Amniotic stem cell (primary cell): ENCODE results near the gene GPR42.

Experiments used
- DNase-seq: peaks from one replicate; lab custom pipeline; 2025; lab: John Stamatoyannopoulos, UW

GPR42 gene, protein sequence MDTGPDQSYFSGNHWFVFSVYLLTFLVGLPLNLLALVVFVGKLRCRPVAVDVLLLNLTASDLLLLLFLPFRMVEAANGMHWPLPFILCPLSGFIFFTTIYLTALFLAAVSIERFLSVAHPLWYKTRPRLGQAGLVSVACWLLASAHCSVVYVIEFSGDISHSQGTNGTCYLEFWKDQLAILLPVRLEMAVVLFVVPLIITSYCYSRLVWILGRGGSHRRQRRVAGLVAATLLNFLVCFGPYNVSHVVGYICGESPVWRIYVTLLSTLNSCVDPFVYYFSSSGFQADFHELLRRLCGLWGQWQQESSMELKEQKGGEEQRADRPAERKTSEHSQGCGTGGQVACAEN

DNA sequence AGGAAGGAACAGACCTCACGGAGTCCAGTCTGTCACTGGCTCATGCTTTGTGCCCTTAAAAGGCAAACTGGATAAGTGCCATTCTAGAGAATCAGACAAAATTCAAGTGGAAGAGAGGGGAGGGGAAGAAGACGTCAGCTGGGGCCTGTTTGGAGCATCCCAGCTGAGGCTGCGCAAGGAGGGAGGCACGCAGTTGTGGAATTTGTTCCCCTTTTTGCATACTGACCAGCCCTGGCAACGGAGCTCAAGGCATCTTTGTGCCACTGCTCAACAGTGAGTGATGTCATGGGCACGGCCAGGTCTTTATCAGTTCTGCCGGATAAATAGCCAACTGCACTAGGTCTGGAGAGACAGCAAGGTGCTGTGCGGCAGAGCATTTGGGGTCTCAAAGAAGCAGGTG, at the start of gene GPR42:
Gene GPR42, plus strand, starts transcription at position 347 of the 400 bp plus-strand sequence. CDS start 292 bp downstream, outside the sequence.
- DNase-seq, result no peak

DNA sequence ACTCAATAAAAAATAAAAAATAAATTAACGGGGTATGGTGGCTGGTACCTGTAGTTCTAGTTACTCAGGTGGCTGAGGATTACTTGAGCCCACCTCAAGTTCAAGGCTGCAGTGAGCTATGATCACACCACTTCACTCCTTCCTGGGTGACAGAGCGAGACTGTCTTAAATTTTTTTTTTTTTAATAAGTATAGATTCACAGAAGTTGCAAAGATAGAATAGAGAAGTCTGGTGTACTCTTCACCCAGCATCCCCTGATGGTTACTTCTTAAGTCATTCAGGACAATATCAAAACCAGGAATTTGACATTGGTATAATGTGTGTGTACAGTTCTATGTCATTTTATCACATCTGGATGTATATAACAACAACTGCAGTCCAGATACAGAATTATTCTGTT, 49.6 kb upstream of the GPR42 start:
- no peak for DNase-seq

DNA sequence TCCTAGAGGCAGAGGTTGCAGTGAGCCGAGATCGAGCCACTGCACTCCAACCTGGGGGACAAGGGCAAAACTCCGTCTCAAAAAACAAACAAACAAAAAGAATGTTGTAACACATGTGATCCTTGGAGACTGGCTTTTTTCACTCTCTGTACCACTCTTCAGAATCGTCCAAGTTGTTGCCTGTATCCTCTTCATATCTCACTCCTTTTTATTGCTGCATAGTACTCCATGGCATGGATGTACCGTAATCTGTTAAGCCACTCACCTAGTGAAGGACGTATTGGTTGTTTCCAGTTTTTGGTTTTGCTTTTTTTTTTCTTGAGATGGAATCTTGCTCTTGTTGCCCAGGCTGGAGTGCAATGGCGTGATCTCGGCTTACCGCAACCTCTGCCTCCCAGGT, 48.9 kb upstream of the GPR42 start:
- DNase-seq, result no peak

DNA sequence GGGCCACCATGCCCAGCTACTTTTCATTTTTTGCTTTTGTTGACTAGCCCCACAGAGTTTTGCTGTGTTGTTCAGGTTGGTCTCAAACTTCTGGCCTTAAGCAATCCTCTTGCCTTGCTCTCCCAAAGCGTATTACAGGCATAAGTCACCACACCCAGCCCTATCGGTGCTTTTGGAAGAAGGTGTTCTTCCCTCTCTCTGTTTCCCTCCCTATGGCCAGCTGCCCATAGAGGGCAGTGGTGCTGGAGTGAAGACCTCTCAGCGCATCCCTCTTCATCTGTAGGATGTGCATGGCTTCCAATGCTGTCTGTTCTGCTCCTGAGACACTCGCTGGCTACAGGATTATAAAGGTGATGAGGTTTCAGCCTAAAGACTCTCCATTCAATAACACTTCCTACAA, 43.2 kb upstream of the GPR42 start:
- DNase-seq, result no peak

DNA sequence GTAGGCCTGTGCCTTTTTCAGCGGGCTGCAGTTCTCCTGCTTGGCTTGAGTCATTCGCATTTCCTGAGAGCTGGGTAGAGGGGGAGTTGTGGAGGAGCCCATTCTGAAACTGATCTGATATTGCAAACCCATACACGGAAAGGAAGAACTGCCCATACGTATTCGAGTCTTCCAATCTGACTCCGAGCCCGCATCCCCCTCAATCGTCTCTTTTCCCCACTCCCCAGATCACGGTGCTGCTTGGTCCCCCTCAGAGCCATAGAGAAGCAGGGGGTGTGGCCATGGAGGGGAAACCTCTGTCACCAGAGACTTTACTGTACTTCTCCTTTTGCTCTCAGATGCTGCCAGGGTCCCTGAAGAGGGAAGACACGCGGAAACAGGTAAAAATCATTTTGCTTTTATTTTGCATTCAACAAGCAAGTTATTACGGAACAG, 42.0 kb upstream of the GPR42 start, which contains the start of gene CD22:
Gene CD22, plus strand, starts transcription at position 337 of the 435 bp plus-strand sequence. CDS start 2,854 bp downstream, outside the sequence.
- DNase-seq, result no peak

DNA sequence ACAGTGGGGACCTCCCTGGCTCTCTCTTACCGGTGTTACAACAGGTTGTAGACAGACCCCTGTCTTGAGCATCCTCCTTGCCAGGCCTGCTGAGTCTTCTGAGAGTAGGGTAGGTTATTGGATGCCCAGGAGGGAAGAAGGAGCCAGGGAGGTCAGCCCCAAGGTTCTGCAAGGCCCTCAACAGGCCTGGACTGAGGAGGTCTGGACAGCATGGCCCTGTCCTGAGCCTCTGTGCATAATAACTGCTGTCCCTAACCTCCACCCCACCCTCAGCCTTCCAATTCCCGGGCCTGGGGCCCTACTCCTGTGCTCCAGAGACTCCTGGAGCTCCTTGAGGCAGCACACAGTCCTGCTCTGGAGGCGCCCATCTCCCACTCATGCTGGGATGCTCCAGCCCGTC, 41.5 kb upstream of the GPR42 start:
- DNase-seq, result no peak

DNA sequence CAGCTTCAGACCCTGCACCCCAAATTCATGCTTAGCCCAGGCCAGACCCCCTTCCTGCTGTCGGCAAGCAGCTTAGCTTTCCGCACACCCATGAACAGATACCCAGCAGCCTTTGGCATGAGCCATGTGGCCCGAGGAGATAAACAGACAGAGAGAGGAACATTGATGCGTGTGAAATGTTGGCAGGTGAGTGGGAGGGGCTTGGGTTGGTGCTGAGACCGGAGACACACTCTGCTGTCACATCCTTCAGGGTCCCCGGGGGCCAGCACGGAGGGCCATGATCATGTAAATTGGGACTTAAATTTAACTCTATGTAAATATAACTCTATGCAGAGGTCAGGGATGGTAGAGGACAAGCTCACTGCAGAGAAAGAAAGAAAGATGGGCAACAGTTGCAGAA, 40.4 kb upstream of the GPR42 start:
- DNase-seq, result no peak

DNA sequence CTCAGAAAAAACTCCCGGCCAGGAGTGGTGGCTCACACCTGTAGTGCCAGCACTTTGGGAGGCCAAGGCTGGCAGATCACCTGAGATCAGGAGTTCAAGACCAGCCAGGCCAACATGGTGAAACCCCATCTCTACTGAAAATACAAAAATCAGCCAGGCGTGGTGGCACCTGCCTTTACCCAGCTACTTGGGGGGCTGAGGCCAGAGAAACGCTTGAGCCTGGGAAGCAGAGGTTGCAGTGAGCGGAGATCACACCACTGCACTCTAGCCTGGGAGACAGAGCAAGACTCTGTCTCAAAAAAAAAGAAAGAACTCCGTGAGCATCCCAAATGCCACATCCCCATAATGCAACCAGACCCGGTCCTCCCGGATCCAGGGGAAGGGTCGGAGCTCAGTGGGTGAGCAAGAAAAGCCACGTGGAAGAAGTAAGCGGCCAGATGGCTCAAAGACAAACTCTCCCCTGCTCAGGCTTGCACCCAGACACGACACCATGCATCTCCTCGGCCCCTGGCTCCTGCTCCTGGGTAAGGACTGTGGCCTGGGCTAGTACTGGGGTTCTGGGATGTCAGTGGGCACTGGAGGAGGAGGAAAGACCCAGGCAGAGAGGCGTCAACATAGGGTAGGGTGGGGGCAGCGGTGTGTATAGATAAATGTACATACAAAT, 39.2 kb upstream of the GPR42 start:
- DNase-seq, result no peak

DNA sequence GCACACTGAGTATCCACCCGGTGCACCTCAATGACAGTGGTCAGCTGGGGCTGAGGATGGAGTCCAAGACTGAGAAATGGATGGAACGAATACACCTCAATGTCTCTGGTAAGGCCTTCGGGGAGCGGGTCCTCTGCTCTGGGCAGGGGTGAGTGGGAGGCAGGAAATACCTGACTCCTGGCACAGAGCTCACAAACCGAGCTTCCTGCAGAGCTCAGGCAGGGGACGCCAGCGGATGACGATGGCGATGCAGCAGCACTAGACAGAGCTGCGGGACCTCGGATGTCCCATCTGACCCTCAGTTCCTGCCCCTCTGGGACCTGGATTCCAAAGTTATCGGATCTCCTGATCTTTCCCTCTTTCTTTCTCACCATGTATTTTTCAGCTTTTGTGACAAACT, 38.1 kb upstream of the GPR42 start:
- DNase-seq, result no peak

DNA sequence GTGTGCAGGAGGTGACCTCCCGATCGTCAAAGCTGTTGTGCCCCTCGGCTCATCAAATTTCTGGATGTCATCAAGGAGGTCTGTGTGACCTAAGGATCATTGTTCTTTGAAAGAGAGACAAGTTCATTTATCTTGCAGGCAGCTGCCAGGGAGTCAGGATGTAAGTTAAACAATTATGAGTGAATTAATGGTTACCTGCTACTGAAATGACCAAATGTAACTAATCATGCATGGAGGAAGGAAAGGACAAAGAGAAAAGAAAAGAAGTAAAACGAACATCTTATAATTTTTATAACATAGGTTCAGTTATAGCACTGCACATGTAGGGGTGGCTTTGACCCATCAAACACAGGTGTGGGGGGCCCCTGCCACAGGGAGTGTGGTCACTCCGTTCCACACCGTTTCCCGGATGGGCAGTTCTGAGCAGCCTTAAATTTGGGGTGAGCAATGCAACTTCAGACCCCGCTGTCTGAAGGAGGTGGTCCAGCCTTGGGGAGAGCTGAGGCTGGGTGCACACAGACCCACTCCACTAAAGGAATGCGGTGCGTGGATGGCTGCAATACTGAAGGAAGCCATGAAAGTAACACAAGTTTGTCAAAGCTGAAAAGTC, 36.6 kb upstream of the GPR42 start:
- DNase-seq, result no peak

DNA sequence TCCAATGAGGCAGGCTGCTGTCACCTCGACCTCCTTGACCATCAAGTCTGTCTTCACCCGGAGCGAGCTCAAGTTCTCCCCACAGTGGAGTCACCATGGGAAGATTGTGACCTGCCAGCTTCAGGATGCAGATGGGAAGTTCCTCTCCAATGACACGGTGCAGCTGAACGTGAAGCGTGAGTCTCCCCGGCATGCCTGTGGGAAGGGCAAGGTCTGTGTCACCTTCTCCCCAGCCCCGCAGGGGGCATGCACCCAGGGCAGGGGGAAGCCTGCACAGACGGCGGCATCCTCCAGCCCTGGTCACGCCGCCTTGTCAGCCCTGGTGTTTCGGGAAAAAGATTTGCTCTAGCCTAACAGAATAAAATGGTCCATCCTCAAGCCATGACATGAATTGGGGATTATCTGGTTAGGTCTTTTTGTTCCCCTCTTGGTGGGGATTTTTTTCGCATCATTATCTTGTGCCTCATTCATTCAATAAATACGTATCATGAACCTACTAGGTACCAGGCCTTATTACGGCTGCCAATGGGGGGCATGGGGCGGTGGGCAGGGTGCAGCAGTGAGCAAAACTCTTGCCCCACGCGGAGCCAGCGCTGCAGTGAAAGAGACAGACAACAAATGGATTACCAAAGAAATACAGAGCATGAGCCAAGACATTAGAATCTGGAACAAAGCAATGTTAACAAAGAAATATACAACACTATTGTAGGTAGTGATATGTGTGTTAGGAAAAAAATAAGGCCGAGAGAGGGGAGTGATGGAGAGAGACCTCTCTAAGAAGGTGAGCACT, 34.5 kb upstream of the GPR42 start:
- no peak for DNase-seq

DNA sequence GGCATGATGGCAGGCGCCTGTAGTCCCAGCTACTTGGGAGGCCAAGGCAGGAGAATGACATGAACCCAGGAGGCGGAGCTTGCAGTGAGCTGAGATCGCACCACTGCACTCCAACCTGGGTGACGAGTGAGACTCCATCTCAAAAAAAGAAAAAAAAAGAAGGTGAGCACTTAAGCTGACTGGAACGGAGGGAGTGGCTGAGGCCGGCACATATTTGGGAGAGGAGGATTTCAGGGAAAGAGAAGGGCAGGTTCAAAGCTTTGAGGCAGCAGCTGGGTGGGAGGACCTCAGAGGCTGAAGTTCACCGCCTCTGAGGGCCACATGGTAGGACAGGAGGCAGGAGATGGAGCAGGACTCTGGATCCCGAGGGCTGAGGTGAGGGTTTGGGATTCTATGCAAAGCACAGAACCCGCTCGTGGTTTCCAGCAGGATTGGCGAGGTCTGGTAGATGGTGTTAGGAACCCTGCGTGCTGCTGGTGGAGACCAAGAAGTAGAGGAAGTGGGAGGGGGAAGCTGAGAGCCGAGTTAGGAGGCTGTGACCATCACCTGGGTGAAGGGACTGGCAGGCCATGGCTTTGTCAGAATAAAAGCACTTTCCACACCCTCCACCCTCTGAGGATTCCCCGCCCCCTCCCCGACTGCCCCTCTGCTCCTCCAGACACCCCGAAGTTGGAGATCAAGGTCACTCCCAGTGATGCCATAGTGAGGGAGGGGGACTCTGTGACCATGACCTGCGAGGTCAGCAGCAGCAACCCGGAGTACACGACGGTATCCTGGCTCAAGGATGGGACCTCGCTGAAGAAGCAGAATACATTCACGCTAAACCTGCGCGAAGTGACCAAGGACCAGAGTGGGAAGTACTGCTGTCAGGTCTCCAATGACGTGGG, 33.5 kb upstream of the GPR42 start:
- DNase-seq, result no peak

DNA sequence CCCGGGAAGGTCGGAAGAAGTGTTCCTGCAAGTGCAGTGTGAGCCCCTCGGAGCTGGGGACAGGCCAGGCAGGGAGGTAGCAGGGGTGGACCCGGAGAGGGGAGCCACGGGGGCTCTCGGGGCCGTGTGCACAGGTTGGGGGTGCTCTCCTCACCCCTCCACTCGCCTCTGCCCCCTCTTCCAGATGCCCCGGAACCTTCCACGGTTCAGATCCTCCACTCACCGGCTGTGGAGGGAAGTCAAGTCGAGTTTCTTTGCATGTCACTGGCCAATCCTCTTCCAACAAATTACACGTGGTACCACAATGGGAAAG, 32.9 kb upstream of the GPR42 start:
- DNase-seq, result no peak

DNA sequence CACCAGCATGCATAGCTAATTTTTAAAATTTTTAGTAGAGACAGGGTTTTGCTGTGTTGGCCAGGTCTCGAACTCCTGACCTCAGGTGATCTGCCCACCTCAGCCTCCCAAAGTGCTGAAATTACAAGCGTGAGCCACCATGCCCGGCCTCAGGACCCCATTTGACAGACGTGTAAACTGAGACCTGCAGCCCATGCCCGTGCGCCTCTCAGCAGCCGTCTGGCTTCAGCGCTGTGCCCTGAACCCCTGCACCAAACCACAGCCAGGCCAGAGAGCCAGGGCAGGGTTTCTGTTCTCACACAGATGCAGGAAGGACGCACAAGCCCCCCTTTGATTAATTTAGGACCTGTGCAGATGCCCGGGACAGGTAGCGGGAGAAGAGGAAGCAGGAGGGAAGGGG, 30.4 kb upstream of the GPR42 start:
- no peak for DNase-seq

DNA sequence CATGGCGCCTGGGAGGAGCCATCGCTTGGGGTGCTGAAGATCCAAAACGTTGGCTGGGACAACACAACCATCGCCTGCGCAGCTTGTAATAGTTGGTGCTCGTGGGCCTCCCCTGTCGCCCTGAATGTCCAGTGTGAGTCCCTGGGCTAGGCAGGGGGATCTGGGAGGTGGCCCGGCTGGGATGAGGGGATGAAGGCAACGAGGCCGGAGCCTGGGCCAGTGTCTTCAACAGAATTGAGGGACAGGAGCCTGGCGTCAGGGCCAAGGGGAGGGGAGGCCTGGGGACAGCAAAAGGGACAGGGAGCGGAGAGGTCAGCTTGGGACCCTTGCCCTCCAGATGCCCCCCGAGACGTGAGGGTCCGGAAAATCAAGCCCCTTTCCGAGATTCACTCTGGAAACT, 29.9 kb upstream of the GPR42 start:
- DNase-seq, result no peak

DNA sequence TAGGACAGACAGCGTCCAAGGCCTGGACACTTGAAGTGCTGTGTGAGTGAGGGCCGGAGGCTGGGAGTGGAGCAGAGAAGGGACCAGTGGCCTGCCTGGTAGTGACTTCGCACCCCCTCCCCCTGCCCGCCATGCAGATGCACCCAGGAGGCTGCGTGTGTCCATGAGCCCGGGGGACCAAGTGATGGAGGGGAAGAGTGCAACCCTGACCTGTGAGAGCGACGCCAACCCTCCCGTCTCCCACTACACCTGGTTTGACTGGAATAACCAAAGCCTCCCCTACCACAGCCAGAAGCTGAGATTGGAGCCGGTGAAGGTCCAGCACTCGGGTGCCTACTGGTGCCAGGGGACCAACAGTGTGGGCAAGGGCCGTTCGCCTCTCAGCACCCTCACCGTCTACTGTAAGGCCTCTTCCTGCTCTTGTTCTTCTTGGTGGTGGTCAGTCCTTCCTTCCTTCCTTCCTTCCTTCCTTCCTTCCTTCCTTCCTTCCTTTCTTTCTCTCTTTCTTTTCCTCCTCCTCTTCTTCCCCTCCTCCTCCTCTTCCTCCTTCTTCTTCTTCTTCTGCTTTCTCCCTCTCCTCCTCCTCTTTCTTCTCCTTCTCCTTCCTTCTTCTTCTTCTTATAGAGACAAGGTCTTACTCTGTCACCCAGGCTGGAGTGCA, 29.2 kb upstream of the GPR42 start:
- DNase-seq, result no peak

DNA sequence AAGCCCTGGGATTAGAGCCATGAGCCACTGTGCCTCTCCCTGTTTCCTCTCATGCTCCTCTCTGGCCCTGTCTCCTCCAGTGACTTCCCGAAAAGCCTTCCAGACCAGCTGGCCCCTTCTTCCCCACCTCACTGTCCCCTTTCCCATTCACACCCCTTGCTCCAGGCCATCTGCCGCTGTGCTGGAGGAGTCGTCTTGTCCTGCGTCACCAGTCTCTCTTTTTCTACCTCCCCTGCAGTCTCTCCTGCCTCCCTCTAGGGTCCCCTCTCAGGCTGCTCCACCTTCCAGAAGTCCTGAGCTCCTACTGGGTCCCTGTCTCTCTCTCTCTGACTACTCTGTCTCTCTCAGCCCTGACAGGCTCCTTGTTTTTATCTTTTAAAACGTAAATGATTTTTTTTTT, 28.4 kb upstream of the GPR42 start:
- DNase-seq, result no peak

DNA sequence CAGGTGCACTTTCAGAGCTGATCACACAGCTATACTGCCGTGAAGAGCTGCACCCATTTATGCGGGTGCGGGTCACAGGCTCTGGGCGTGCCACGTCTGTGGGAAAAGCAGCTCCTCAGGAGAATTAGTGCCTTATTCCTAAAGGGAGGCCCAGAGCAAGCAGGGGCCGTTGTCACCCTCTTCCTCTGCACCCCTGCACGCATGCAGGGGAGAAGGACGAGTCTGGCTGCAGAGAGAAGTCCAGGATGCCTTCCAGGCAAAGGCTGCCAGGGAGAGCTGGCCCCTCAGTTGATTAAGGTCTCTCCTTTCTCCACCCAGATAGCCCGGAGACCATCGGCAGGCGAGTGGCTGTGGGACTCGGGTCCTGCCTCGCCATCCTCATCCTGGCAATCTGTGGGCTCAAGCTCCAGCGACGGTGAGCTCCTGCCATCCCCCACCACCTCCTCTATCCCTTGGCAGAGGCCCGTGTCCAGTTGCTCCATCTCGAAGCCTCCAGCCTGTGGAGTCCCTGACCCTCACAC, 26.3 kb upstream of the GPR42 start:
- no peak for DNase-seq

DNA sequence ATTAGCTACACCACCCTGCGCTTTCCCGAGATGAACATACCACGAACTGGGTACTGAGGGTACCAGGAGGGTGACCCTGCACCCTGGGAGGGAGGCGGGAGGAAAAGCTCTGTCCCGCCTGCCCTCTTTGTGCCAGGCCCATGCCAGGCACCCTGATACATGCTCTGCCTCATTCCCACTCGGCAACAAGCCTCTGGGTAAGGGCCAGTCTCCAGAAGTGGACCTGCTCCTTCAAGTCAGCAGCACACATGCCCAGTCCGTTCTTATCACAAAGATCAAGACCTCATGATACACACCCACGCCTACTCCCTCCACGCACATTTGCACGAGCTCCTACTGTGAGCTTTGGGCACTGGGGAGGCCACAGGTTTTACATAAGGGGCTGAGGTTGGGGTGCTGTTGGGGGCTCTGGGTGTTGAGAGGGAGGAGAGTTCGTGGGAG, 25.2 kb upstream of the GPR42 start:
- DNase-seq, result no peak

DNA sequence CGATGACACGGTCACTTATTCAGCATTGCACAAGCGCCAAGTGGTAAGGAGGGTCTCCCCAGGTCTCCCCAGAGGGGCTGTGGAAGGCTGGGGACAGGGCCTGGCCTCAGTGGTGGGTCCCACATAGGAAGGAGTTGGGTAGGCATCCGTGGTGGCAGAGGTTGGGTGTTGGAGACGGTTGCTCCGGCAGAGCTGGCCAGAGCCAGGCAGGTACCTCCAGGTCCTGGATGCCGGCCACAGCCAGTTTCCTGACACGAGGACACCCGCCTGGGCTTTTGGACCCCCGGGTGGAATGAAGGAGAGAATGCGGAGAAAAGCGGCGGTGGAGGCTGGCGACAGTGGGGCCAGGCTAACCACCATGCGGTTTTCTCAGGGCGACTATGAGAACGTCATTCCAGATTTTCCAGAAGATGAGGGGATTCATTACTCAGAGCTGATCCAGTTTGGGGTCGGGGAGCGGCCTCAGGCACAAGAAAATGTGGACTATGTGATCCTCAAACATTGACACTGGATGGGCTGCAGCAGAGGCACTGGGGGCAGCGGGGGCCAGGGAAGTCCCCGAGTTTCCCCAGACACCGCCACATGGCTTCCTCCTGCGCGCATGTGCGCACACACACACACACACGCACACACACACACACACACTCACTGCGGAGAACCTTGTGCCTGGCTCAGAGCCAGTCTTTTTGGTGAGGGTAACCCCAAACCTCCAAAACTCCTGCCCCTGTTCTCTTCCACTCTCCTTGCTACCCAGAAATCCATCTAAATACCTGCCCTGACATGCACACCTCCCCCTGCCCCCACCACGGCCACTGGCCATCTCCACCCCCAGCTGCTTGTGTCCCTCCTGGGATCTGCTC, 24.4 kb upstream of the GPR42 start:
- DNase-seq, result no peak
